Mesothelial cell of epicardium (in vitro differentiated cells): ENCODE measurements around the gene TUBD1. TPM values are rescaled to one million over a fixed set of nuclear protein-coding genes. Genes with fewer than 3 reads are reported as not detected.
"Not testable (repeated sequence)": the region's sequence is repeated elsewhere in the genome, so short reads cannot be mapped to it uniquely, and the experiment has no call there.

Source experiments
- DNase-seq, 2 experiments: peaks; one replicate each; pipeline ENCODE4 v3.0.0; 2021; ENCODE audit warnings: low spot score in 2 of 2; ENCODE audit not compliant: unreplicated experiment in 2 of 2
- H3K27ac Mint-ChIP-seq: 2 replicates; pipeline ENCODE4 v1.8.0; 2021; ENCODE audit warnings: mixed read lengths
- H3K27me3 Mint-ChIP-seq: 2 replicates; pipeline ENCODE4 v1.8.0; 2021; ENCODE audit warnings: low read depth, mixed read lengths
- H3K36me3 Mint-ChIP-seq: 2 replicates; pipeline ENCODE4 v1.8.0; 2021; ENCODE audit warnings: mixed read lengths
- H3K4me1 Mint-ChIP-seq: 2 replicates; pipeline ENCODE4 v1.8.0; 2021; ENCODE audit warnings: mixed read lengths
- H3K4me3 Mint-ChIP-seq: 2 replicates; pipeline ENCODE4 v1.8.0; 2021; ENCODE audit warnings: mild to moderate bottlenecking, moderate library complexity, mixed read lengths
- H3K9me3 Mint-ChIP-seq: 2 replicates; pipeline ENCODE4 v1.8.0; 2021; ENCODE audit warnings: mixed read lengths
- total RNA-seq: library from RNA; stranded (reverse); gene quantifications from 3 replicates; pipeline ENCODE4 v1.2.1, GENCODE V29; 2021
- TF ChIP-seq, protein P1 (sequence below): fragments of 200-600 bp; sonication (generic); IDR thresholded peaks from one replicate; pipeline ENCODE4 v1.5.0; 2021; ENCODE audit warnings: antibody characterized with exemption; ENCODE audit not compliant: unreplicated experiment

TUBD1 gene
- total RNA-seq, 1 donor from 2014 or later, result 13.0 TPM

- Mint-ChIP-seq H3K27ac (no peak overlapping the region), H3K4me1 (no peaks in the 10 kb centered on the region), H3K9me3 (no peaks in the 10 kb centered on the region), H3K4me3 (no peak overlapping the region), H3K36me3 (peaks cover 21% of the 10 kb centered on the region), H3K27me3 (no peaks in the 10 kb centered on the region)
- TF ChIP-seq, protein P1, sequence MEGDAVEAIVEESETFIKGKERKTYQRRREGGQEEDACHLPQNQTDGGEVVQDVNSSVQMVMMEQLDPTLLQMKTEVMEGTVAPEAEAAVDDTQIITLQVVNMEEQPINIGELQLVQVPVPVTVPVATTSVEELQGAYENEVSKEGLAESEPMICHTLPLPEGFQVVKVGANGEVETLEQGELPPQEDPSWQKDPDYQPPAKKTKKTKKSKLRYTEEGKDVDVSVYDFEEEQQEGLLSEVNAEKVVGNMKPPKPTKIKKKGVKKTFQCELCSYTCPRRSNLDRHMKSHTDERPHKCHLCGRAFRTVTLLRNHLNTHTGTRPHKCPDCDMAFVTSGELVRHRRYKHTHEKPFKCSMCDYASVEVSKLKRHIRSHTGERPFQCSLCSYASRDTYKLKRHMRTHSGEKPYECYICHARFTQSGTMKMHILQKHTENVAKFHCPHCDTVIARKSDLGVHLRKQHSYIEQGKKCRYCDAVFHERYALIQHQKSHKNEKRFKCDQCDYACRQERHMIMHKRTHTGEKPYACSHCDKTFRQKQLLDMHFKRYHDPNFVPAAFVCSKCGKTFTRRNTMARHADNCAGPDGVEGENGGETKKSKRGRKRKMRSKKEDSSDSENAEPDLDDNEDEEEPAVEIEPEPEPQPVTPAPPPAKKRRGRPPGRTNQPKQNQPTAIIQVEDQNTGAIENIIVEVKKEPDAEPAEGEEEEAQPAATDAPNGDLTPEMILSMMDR, result no peak
- DNase-seq, result no peak
These were observed 14.1 kb downstream of the TUBD1 start for GRCh38 chr17:59878624-59879023.

GRCh38 chr17:59877965-59878364 lies 14.8 kb downstream of the TUBD1 start:
- DNase-seq, result no peak
- TF ChIP-seq, protein P1, result no peak
- Mint-ChIP-seq H3K27me3 (no peaks in the 10 kb centered on the region), H3K36me3 (peaks cover 21% of the 10 kb centered on the region), H3K9me3 (no peaks in the 10 kb centered on the region), H3K4me1 (no peaks in the 10 kb centered on the region), H3K4me3 (no peak overlapping the region), H3K27ac (no peak overlapping the region)

DNA sequence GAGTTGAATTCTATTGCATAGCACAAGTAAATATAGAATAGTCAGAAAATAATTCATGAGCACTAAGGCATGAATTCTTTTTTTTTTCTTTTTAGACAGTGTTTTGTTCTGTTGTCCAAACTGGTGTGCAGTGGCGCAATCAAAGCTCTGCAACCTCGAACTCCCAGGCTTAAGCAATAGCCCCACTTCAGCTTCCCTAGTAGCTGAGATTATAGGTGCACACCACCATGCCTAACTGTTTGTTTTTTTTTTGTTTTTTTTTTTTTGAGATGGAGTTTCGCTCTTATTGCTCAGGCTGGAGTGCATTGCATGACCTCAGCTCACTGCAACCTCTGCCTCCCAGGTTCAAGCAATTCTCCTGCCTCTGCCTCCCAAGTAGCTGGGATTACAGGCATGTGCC lies 16.6 kb downstream of the TUBD1 start:
- H3K27ac Mint-ChIP-seq, result no peak overlapping the region
- H3K4me1 Mint-ChIP-seq, result no peaks in the 10 kb centered on the region
- H3K36me3 Mint-ChIP-seq, result peaks cover 22% of the 10 kb centered on the region
- TF ChIP-seq, protein P1, result no peak
- no peaks in the 10 kb centered on the region for H3K9me3 Mint-ChIP-seq
- no peaks in the 10 kb centered on the region for H3K27me3 Mint-ChIP-seq
- H3K4me3 Mint-ChIP-seq, result no peak overlapping the region
- no peak for DNase-seq

GRCh38 chr17:59874376-59874775 lies 18.4 kb downstream of the TUBD1 start:
- peaks cover 18% of the 10 kb centered on the region for H3K36me3 Mint-ChIP-seq
- no peak for DNase-seq

DNA sequence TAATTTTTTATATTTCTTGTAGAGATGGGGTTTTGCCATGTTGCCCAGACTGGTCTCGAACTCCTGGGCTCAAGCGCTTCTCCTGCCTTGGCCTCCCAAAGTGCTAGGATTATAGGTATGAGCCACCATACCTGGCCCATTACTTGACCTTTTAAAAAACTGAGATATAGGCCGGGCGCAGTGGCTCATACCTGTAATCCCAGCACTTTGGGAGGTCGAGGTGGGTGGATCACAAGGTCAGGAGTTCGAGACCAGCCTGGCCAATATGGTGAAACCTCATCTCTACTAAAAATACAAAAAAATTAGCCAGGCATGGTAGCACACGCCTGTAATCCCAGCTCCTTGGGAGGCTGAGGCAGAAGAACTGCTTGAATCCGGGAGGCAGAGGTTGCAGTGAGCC lies 19.3 kb downstream of the TUBD1 start:
- not testable (repeated sequence) for H3K9me3 Mint-ChIP-seq, H3K4me1 Mint-ChIP-seq, H3K4me3 Mint-ChIP-seq, H3K27me3 Mint-ChIP-seq, DNase-seq, H3K27ac Mint-ChIP-seq
- peaks cover 19% of the 10 kb centered on the region for H3K36me3 Mint-ChIP-seq

More at GRCh38 chr17:59874376-59874775, 18.4 kb downstream of the TUBD1 start:
- Mint-ChIP-seq H3K4me3 (no peak overlapping the region), H3K27ac (no peak overlapping the region), H3K9me3 (no peaks in the 10 kb centered on the region), H3K4me1 (peaks cover 8% of the 10 kb centered on the region), H3K27me3 (no peaks in the 10 kb centered on the region)
- TF ChIP-seq, protein P1, result no peak

GRCh38 chr17:59872351-59872750 lies 20.4 kb downstream of the TUBD1 start:
- Mint-ChIP-seq H3K4me1 (peaks cover 8% of the 10 kb centered on the region), H3K4me3 (no peak overlapping the region), H3K27ac (no peak overlapping the region), H3K27me3 (no peaks in the 10 kb centered on the region), H3K9me3 (no peaks in the 10 kb centered on the region), H3K36me3 (peaks cover 16% of the 10 kb centered on the region)
- no peak for DNase-seq
- TF ChIP-seq, protein P1, result no peak
